ENCODE results near the gene PCNX2.

GRCh38 chr1:232951605-232952004, 343.9 kb downstream of the PCNX2 start:
- no peak for TF ChIP-seq CTCF (IDR thresholded peaks at IDR 0.05)
- no peak for TF ChIP-seq POLR2A (IDR thresholded peaks at IDR 0.05)
